NCI-H1436 (cell line): ENCODE results near the gene LPGAT1.
"Not testable (repeated sequence)": the region's sequence is repeated elsewhere in the genome, so short reads cannot be mapped to it uniquely, and the experiment has no call there.

Experiments used
- DNase-seq: peaks from one replicate; lab custom pipeline; 2025; lab: John Stamatoyannopoulos, UW

Gene LPGAT1

GRCh38 chr1:211704543-211704942 lies 126.0 kb downstream of the LPGAT1 start:
- no peak for DNase-seq

GRCh38 chr1:211703812-211704537 lies 126.6 kb downstream of the LPGAT1 start:
- peak; percentile 24 for DNase-seq

GRCh38 chr1:211701733-211702132 lies 128.8 kb downstream of the LPGAT1 start:
- no peak for DNase-seq

GRCh38 chr1:211699059-211699458 lies 131.5 kb downstream of the LPGAT1 start:
- no peak for DNase-seq

- DNase-seq: peak; percentile 37
Measured at GRCh38 chr1:211698161-211699026, 132.2 kb downstream of the LPGAT1 start.

GRCh38 chr1:211697356-211697755 lies 133.2 kb downstream of the LPGAT1 start:
- peak; percentile 91 for DNase-seq

GRCh38 chr1:211695135-211695816 lies 135.3 kb downstream of the LPGAT1 start:
- no peak for DNase-seq

GRCh38 chr1:211693911-211694310 lies 136.7 kb downstream of the LPGAT1 start:
- not testable (repeated sequence) for DNase-seq
